Measurements from ENCODE around the gene DNAL4. TPM values are rescaled to one million over a fixed set of nuclear protein-coding genes. Genes with fewer than 3 reads are reported as not detected.

DNAL4 gene
- total RNA-seq, 4 donors from 2014 or later: 5.8 to 14.3 (median 8.8) TPM

DNA sequence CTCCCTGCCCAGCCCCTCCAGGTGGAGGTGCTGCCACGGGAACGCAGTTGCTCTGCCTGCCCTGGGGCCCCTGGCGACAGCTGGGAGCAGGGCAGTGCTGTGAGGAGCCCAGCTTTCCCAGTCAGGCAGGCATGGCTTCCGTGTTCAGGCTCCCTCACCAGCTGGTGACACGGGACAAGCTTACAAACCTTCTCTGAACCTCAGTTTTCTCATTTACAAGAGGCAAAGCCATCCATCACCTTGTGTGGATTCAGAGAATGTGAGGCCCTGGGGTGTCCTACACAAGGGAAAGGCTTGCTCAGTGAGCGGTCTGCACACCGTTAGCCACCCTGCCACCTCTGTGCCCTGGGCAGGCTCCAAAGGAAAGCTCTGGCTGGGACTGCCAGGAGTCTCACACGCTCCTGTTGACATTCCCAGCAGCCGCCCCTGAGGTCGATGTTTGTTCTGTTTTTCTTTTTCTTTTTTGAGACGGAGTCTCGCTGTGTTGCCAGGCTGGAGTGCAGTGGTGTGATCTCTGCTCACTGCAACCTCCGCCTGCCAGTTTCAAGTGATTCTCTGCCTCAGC is 61.6 kb downstream of the DNAL4 start:
- TF ChIP-seq, protein P1, sequence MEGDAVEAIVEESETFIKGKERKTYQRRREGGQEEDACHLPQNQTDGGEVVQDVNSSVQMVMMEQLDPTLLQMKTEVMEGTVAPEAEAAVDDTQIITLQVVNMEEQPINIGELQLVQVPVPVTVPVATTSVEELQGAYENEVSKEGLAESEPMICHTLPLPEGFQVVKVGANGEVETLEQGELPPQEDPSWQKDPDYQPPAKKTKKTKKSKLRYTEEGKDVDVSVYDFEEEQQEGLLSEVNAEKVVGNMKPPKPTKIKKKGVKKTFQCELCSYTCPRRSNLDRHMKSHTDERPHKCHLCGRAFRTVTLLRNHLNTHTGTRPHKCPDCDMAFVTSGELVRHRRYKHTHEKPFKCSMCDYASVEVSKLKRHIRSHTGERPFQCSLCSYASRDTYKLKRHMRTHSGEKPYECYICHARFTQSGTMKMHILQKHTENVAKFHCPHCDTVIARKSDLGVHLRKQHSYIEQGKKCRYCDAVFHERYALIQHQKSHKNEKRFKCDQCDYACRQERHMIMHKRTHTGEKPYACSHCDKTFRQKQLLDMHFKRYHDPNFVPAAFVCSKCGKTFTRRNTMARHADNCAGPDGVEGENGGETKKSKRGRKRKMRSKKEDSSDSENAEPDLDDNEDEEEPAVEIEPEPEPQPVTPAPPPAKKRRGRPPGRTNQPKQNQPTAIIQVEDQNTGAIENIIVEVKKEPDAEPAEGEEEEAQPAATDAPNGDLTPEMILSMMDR (IDR thresholded peaks at IDR 0.05; ENCODE audit: low read depth): no peak

DNA sequence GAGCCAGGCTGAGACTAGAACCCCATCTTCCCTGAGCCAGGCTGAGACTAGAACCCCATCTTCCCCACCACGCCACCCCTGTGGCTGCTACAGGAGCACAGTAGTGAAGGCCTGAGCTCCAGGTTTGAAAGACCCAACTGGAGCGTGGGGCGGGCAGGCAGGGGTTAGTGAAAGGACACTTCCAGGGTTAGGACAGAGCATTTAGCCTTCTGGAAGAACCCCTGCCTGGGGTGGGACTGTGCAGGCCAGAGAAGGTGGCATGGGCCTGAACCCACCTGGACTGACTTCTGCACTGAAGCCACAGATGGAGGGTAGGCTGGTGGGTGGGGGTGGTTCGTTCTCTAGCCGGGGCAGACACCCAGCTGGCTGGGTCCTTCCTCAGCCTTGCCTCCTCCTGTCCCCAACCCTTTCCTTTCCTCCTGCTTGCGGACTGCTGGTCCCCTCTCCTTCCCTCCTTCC is 62.2 kb downstream of the DNAL4 start:
- TF ChIP-seq, protein P1 (IDR thresholded peaks at IDR 0.05; ENCODE audit: low read depth): no peak

DNA sequence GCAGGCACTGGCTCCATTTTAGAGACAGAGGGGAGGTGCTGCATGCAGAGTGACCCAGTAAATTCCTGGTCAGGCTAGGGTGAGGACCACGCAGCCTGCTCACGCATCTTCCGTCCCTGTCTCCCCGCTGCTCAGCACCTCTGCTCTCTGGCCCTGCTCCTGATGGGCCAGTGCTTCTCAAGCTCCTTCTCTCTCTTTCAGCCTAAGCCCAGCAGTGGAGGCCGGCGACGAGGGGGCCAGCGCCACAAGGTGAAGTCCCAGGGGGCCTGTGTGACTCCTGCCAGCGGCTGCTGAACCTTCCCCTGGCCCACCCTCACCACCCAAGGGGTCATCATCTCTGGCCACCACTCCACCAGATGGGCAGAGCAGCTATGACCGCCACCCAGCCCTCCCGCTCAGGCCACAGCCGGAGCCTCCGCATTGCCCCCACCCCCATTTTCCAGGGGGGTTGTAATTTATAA is 63.5 kb downstream of the DNAL4 start:
- TF ChIP-seq, protein P1 (IDR thresholded peaks at IDR 0.05; ENCODE audit: low read depth): no peak

DNA sequence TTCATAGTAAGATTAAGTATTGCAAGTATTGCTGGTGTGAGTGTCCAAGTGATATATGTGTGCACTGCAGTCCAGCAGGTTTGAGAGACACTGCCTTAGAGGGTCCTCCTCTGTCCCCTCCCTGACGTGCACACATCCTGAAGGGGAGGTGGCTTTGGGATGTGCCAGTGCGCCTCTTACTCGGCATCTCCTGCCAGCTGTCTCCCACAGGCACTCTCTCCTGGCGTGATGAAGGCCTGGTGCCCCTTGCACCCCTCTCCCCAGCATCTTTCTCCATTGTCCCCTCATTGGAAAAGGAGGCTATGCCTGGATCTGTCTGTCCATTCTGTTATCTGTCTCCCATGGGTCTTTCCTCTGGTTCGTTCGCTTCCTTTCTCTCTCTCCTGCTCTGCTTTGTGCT is 64.0 kb downstream of the DNAL4 start:
- TF ChIP-seq, protein P1 (IDR thresholded peaks at IDR 0.05; ENCODE audit: low read depth): no peak

DNA sequence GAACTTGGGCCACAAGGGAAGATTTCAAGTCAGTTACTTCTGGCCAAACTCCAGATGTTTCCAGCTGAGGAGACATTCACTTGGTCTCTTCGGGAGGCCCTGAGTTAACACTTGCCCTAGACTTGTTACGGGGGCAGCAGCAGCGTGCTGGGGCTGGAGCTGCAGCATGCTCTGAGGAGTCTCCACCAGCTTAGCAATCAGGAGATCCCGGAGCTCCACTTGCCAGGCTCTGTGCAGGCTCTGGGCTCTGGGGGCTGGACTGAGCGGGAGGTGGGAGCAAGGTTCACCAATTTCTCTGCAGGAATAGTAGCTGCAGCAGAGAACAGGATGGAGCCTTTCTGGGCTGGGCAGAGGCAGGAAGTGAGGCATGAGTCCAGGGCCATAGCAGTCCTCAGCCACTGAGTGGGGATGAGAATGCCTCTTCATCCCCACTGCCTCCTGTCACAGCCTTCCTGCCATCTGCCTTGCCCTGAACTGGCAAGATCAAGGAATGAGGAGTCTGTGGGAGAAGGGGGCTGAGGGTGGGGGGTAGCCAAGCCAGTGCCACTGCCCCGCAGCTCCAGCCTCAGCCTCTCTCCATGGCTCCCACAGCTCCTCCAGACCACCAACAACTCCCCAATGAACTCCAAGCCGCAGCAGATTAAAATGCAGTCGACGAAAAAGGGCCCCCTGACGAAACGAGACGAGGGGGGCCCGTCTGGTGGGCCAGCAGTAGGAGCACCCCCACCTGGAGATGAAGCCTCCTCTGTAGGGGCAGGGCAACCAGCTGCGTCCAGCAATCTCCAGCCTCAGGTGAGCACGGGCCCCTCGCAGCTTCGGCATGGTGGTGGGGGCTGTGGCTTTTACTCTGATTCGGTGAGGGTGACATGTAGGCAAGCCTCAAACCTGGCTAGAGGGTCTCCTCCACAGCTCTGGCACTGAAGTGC is 64.8 kb downstream of the DNAL4 start:
- TF ChIP-seq, protein P1 (IDR thresholded peaks at IDR 0.05; ENCODE audit: low read depth): no peak

Small RNAs within 50 kb of the gene (small RNA-seq; reads per million reads assigned to genes)
- not detected for gene AL021707.8

Other genes starting within 250 kb of the DNAL4 start
- 1 to 10 TPM in 2 of 4 donors, not detected in 2; 2.9 to 5.1 TPM for gene DMC1, start 224.0 kb downstream of the DNAL4 start, total RNA-seq
- gene FAM227A, start 137.8 kb downstream of the DNAL4 start, total RNA-seq: 1 to 10 TPM in 1 of 4 donors, under 1 TPM in 1, not detected in 2; 0.88 to 1.9 TPM
- gene CBY1, start 137.5 kb downstream of the DNAL4 start, total RNA-seq: 10 to 100 TPM; 14.9 to 33.8 (median 17.4) TPM
- gene TOMM22, start 112.2 kb downstream of the DNAL4 start, total RNA-seq: 10 to 100 TPM; 26.6 to 52.2 (median 30.0) TPM
- 10 to 100 TPM; 35.9 to 59.2 (median 50.0) TPM for gene JOSD1, start 93.2 kb downstream of the DNAL4 start, total RNA-seq
- gene GTPBP1, start 88.2 kb downstream of the DNAL4 start, total RNA-seq: 10 to 100 TPM; 15.7 to 35.2 (median 30.0) TPM
- gene SUN2, start 38.1 kb downstream of the DNAL4 start, total RNA-seq: 100 to 1,000 TPM; 177 to 749 (median 361) TPM
- gene NPTXR, start 49.9 kb upstream of the DNAL4 start, total RNA-seq: 1 to 10 TPM; 2.0 to 5.3 (median 3.6) TPM
- gene CBX6, start 78.1 kb upstream of the DNAL4 start, total RNA-seq: 10 to 100 TPM in 3 of 4 donors, 1 to 10 TPM in 1; 9.3 to 28.8 (median 15.9) TPM
- under 1 TPM in 3 of 4 donors, not detected in 1; 0.51 to 0.75 (median 0.65) TPM for gene APOBEC3A, start 163.5 kb upstream of the DNAL4 start, total RNA-seq
- gene APOBEC3B, start 188.2 kb upstream of the DNAL4 start, total RNA-seq: 1 to 10 TPM in 2 of 4 donors, not detected in 2; 1.3 to 1.7 TPM
- 10 to 100 TPM in 2 of 4 donors, 1 to 10 TPM in 2; 6.6 to 11.2 (median 8.6) TPM for gene APOBEC3C, start 220.1 kb upstream of the DNAL4 start, total RNA-seq
- gene APOBEC3D, start 227.0 kb upstream of the DNAL4 start, total RNA-seq: 1 to 10 TPM in 2 of 4 donors, under 1 TPM in 2; 0.44 to 3.6 (median 1.5) TPM
- 1 to 10 TPM; 1.8 to 3.9 (median 2.7) TPM for gene APOBEC3F, start 246.7 kb upstream of the DNAL4 start, total RNA-seq